Inflammatory macrophage treated with lipopolysaccharide for 4 hours (primary cell): ENCODE data around the gene ARRDC3.

Experiments used
- DNase-seq: peaks from one replicate; pipeline ENCODE4 v3.0.0-alpha.2; 2020

The ARRDC3 gene

GRCh38 chr5:91383956-91384300, 811 bp upstream of the ARRDC3 start:
- peak; percentile 64 for DNase-seq

DNA sequence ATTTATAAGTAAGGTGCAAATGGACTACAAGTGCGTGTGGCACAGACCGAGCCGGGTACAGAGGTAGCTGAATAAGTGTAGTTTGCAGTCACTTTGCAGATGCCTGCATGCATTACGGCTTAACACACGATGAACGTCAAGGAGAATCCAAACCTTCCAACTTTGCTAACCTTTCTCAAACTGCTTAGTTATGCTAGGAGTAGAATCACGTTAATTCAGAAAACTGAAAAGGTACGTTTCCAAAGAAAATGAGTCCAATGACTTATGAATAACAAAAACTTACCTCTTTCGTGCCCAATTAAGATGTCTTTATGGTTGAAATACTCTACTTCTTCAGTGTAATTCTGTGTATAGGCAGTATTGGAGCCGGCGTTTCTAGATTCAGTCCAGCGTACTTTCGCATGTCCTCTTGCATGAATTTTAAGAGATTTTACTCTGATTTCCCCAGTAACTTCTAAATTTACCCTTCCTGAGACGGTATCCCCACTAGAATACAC, 539 bp downstream of the ARRDC3 start:
- DNase-seq: peak; percentile 43

DNA sequence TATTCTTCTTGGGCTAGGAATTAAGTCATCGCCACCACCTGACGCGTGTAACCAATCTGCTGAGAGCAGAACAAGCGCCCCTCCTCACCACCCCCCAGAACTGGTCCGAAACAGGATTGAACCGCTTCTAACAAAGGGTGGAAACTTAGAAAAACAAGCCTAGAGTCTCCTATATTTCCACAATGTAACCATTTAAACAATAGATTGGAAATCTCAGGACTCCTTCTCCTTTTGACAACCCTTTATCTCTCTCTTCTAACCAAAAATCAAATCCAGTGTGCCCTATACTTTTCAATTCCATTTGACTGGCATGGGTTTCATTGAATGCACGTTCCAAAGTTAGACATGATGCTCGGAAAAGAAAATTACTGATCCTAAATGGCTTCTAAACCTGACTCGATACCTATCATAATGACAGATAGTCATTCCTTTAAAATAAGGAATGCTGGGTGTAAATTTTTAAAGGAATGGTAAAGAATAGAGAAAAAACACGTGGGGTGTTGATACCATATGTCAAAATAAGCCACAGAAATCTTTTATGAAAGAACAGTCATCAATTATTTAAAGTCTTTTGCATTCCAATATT, 1.2 kb downstream of the ARRDC3 start:
- DNase-seq: peak; percentile 80

GRCh38 chr5:91381239-91381773, 1.8 kb downstream of the ARRDC3 start:
- no peak for DNase-seq

DNA sequence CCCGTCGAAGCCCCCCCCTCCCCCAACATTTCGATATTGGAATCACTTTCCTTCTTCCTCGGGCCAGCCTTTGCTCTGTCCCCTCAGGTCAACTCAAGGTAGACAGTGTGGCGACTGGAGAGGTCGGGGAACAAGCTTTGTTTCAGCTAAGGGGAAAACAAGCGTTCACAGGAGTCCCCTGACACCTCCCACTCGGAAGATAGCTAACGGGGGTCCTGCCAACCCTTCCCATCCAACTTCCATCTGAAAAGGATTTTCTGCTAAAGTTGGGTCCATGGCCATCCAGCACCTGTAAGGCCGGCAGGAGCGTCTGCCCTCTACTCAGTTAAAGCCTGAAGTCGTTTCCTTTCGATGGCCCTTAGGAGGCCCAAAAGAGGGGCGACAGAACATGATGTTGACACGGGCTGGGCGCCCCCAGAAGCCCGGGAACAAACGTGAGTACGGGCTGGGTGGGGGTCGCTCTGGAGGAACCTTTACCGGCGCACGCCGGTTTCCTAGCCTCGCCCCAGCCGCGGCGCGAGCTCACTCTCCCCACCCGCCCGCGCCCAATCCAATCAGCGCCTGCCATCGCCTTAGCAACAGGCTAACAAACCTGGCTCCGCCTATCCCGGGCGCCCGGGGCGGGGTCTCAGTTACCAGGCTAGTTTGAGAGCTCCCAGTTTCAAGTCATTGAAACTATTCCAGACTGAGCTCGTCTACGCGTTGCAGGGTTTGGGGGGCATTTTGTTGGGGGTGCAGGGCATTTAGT, 2.5 kb downstream of the ARRDC3 start:
- DNase-seq: peak; percentile 96

- DNase-seq: peak; percentile 96
Observed at GRCh38 chr5:91379914-91380490, 3.1 kb downstream of the ARRDC3 start.

GRCh38 chr5:91379246-91379913, 3.7 kb downstream of the ARRDC3 start:
- no peak for DNase-seq

DNA sequence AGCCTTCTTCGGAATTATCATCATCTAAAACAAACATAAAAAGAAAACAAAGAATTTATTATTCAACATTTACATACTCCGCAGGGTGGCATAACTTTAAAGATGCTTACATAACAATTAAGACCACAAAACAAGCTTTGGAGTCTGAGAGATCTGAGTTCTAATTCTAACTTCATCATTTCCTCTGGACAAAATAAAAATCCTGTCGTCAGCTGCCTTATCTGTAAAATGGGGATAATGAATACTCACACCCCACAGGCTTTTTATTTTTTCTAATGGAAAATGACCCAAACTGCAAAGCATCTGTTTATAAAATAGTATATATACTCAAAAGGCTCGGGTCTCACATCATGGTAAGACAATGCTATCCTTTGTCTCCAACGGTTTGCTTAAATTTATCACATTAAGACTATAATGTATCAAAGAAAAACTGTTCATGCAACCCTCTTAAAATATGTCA, 4.3 kb downstream of the ARRDC3 start:
- no peak for DNase-seq

- DNase-seq: peak; percentile 36
Observed at GRCh38 chr5:91374893-91375520, 8.1 kb downstream of the ARRDC3 start.

DNA sequence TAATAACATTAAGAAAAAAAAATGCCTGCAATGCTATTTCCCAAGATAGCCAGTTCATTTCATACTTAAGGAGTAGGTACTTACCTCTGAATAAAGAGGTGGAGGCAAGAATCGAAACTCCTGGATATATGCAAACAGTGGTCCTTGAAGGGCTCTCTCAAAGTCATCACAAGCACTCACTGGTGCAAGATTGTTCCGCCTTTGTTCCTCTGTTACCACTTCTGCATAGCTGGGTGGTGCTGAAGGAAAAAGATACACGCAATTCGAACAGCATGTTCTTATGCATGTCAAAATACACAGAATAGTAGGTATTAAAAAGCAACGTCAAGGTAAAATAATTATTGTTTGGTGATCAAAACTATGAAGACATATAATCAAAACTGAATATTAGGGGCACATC, 9.5 kb downstream of the ARRDC3 start:
- no peak for DNase-seq

GRCh38 chr5:91373006-91373405, 10.1 kb downstream of the ARRDC3 start:
- no peak for DNase-seq

- DNase-seq: no peak
Observed at GRCh38 chr5:91369480-91369879, 13.6 kb downstream of the ARRDC3 start.

GRCh38 chr5:91367908-91368648, 15.0 kb downstream of the ARRDC3 start:
- DNase-seq: no peak

DNA sequence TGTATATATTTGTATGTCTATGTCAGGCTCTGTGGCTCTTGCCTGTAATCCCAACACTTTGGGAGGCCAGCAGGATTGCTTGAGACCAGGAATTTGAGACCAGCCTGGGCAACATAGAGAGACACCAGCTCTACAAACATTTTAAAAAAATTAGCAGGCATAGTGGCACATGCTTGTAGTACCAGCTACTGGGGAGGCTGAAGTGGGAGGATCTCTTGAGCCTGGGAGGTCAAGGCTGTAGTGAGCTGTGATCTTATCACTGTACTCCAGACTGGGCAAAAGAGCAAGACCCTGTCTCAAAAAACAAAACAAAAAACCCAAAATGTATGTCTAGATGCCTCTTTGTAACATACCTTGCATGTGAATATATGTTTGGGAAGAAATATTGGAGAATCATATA, 15.8 kb downstream of the ARRDC3 start:
- no peak for DNase-seq

DNA sequence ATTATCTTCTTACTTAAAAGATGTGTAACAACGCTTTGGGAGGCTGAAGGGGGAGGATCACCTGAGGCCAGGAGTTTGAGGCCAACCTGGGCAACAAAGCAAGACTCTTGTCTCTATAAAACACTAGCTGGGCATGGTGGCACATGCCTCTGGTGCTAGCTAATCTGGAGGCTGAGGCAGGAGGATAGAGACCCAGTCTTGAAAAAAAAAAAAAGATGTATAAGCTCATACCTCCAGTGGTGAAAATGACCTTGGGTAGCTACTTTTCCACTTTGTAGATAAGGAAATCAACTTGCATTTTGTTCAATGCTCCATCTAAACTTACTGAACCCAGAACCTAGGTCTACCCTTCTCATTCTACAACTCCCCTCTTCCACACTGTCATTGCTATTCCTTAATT, 16.6 kb downstream of the ARRDC3 start:
- DNase-seq: no peak

- no peak for DNase-seq
Observed at GRCh38 chr5:91365498-91365897, 17.6 kb downstream of the ARRDC3 start.

GRCh38 chr5:91362935-91363334, 20.2 kb downstream of the ARRDC3 start:
- DNase-seq: no peak

DNA sequence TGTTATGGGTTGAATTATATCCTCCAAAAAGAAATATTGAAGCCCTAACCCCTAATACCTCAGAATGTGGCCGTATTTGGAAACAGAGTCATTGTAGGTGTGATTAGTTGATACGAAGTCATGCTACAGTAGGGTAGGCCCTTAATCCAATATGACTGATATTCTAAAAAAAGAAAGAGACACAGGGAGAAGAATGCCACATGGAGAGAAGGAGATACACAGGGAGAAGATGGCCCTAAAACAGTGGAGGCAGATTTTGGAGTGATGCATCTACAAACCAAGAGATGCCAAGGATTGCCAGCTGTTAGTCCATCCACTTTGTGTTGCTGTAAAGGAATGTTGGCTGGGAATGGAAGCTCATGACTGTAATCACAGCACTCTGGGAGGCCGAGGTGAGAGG, 21.3 kb downstream of the ARRDC3 start:
- DNase-seq: no peak

DNA sequence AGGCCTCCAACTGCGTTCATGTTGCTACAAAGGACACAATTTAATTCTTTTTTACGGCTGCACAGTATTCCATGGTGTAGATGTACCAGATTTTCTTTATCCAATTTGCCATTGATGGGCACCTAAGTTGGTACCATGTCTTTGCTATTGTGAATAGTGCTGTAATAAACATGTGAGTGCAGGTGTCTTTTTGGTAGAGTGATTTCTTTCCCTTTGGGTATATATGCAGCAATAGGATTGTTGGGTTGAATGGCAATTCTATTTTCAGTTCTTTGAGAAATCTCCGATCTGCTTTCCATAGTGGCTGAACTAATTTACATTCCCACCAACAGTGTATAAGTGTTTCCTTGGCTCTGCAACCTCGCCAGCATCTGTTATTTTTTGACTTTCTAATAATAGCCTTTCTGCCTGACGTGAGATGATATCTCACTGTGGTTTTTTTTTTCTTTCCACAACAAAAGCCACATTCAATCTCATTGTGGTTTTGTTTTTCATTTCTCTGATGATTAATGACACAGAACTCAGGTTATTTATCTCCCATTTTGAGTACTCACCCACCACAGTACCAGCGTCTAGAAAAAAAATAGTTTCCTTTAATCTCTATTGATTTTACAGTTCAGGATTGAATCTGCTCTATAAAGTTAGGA, 21.9 kb downstream of the ARRDC3 start:
- DNase-seq: no peak

DNA sequence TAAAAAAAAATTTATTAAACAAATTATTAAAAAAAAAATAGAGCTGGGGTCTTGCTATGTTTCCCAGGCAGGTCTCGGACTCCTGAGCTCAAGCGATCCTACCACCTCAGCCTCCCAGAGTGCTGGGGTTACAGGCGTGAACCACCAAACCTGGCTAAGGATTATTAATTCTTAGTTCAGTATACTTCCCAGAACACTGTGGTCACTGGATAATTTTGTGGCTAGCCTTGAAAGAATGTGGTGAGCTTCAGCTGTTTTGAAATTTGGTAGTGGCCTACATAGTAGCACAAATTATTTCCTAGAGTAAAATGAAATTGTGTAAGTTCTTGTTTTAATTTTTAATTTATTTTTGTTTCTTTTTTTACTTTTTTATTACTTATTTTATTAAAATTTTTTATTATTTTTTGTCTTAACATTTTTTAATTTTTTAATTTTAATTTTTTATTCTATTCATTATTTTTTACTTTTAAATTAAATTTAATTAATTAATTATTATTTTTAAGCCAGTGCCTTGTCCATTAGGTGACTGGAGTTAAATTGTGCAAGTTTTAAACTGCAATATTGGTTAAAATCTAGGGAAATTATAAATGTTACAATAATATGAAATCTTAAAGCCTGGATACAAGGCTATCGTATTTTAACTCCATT, 23.0 kb downstream of the ARRDC3 start:
- no peak for DNase-seq

GRCh38 chr5:91357806-91358205, 25.3 kb downstream of the ARRDC3 start:
- no peak for DNase-seq
